Measurements from ENCODE around the gene NME7.

- TF ChIP-seq SIN3A (IDR thresholded peaks at IDR 0.05; ENCODE audit: borderline replicate concordance, insufficient read depth, low read depth, low read length) (no peak), CTCF (IDR thresholded peaks at IDR 0.05) (no peak), POLR2AphosphoS5 (IDR thresholded peaks at IDR 0.05; ENCODE audit: low read depth, low read length) (no peak)
Observed at GRCh38 chr1:169245706-169246105, 121.9 kb downstream of the NME7 start.
